PC-9 (cell line): Measurements from ENCODE around the gene PSTK. TPM values are rescaled to one million over a fixed set of nuclear protein-coding genes. Genes with fewer than 3 reads are reported as not detected.

Experiments
- BruUV-seq: library from RNA; stranded (reverse); fragments of 400-500 nt; replicated peaks from 2 replicates; lab custom pipeline; 2021; lab: Mats Ljungman, UMichigan
- CTCF ChIA-PET: fragments of 300-600 bp; sonication (Branson Sonifier 250); formaldehyde crosslinking; loops from one replicate; lab custom pipeline; 2022; ENCODE audit warnings: antibody characterized with exemption; lab: Charles Lee
- POLR2A ChIA-PET: fragments of 300-600 bp; sonication (Branson Sonifier 250); formaldehyde crosslinking; loops from one replicate; lab custom pipeline; 2022; ENCODE audit warnings: antibody characterized with exemption; ENCODE audit not compliant: unreplicated experiment; lab: Charles Lee
- DNase-seq, 2 experiments: peaks; one replicate each; pipeline versions ENCODE4 v3.0.0 to v3.0.0-alpha.2; 2015 to 2022; ENCODE audit warnings: mixed read lengths in 1 of 2
- H2AFZ ChIP-seq: fragments of 200-600 bp; sonication (generic); 2 replicates; pipeline ENCODE4 v1.8.1; 2017; ENCODE audit warnings: antibody characterized with exemption
- H3F3A ChIP-seq: fragments of 200-600 bp; sonication (generic); 2 replicates; pipeline ENCODE4 v1.8.1; 2017; ENCODE audit warnings: antibody characterized with exemption, mild to moderate bottlenecking, low read depth; ENCODE audit not compliant: insufficient read depth
- H3K27ac ChIP-seq: fragments of 200-600 bp; sonication (generic); 2 replicates; pipeline ENCODE4 v1.6.1; 2016; ENCODE audit warnings: mixed run types
- H3K27me3 ChIP-seq: fragments of 200-600 bp; sonication (generic); 2 replicates; pipeline ENCODE4 v1.6.1; 2016; ENCODE audit warnings: low read depth, mixed run types; ENCODE audit not compliant: insufficient read depth
- H3K36me3 ChIP-seq: fragments of 200-600 bp; sonication (generic); 2 replicates; pipeline ENCODE4 v1.6.1; 2016; ENCODE audit warnings: low read depth, mixed run types
- H3K4me1 ChIP-seq: fragments of 200-600 bp; sonication (generic); replicated peaks from 2 replicates; pipeline ENCODE4 v1.6.1; 2016; ENCODE audit warnings: mixed run types; ENCODE audit not compliant: insufficient read depth
- H3K4me2 ChIP-seq: fragments of 200-600 bp; sonication (generic); 2 replicates; pipeline ENCODE4 v1.6.1; 2017; ENCODE audit warnings: mixed run types
- H3K4me3 ChIP-seq: fragments of 200-600 bp; sonication (generic); 2 replicates; pipeline ENCODE4 v1.6.1; 2016; ENCODE audit warnings: mixed run types
- H3K79me2 ChIP-seq: fragments of 200-600 bp; sonication (generic); 2 replicates; pipeline ENCODE4 v1.6.1; 2017; ENCODE audit warnings: low read depth, mixed run types
- H3K9me2 ChIP-seq: fragments of 200-600 bp; sonication (generic); 2 replicates; pipeline ENCODE4 v1.8.1; 2017; ENCODE audit warnings: mild to moderate bottlenecking; ENCODE audit not compliant: insufficient read depth
- H3K9me3 ChIP-seq: fragments of 200-600 bp; sonication (generic); 2 replicates; pipeline ENCODE4 v1.8.1; 2016; ENCODE audit warnings: low read depth; ENCODE audit not compliant: insufficient read depth
- H4K20me1 ChIP-seq: fragments of 200-600 bp; sonication (generic); 2 replicates; pipeline ENCODE4 v1.8.1; 2017; ENCODE audit not compliant: insufficient read depth
- EZH2 ChIP-seq: fragments of 200-600 bp; sonication (generic); IDR thresholded peaks from 2 replicates; pipeline ENCODE4 v1.8.0; 2017; ENCODE audit warnings: antibody characterized with exemption, low read depth
- intact Hi-C: fragments of 100-400 bp; cut with micrococcal nuclease; formaldehyde crosslinking; loops from one replicate; pipeline ENCODE4 v1.10.0; 2022; ENCODE audit not compliant: unreplicated experiment
- total RNA-seq: library from RNA; stranded (reverse); gene quantifications from 2 replicates; pipeline ENCODE4 v1.2.3, GENCODE V29; 2021
- TF ChIP-seq, protein P1 (sequence below): fragments of 200-600 bp; sonication (generic); conservative IDR thresholded peaks from 2 replicates; pipeline ENCODE4 v1.6.1; 2017; ENCODE audit warnings: mixed run types, antibody characterized with exemption, mild to moderate bottlenecking, moderate library complexity

PSTK gene
- total RNA-seq, 1 experiment from 2014 or later, result 3.4 TPM

DNA sequence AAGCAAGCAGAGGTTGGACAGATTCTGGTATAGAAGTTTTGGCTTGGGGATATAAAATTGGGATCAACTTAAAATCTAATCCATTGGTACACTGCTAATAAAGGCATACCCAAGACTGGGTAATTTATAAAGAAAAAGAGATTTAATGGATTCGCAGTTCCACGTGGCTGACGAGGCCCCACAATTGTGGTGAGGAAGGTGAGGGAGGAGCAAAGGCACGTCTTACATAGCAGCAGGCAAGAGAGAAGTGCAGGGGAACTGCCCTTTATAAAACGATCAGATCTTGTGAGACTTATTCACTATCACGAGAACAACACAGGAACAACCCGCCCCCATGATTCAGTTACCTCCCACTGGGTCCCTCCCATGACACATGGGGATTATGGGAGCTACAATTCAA, 38.3 kb downstream of the PSTK start:
- H4K20me1 ChIP-seq, result no peaks in the 10 kb centered on the region
- H3K4me1 ChIP-seq, result no peaks in the 10 kb centered on the region
- no peak overlapping the region for H3K4me3 ChIP-seq
- TF ChIP-seq, protein P1, sequence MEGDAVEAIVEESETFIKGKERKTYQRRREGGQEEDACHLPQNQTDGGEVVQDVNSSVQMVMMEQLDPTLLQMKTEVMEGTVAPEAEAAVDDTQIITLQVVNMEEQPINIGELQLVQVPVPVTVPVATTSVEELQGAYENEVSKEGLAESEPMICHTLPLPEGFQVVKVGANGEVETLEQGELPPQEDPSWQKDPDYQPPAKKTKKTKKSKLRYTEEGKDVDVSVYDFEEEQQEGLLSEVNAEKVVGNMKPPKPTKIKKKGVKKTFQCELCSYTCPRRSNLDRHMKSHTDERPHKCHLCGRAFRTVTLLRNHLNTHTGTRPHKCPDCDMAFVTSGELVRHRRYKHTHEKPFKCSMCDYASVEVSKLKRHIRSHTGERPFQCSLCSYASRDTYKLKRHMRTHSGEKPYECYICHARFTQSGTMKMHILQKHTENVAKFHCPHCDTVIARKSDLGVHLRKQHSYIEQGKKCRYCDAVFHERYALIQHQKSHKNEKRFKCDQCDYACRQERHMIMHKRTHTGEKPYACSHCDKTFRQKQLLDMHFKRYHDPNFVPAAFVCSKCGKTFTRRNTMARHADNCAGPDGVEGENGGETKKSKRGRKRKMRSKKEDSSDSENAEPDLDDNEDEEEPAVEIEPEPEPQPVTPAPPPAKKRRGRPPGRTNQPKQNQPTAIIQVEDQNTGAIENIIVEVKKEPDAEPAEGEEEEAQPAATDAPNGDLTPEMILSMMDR, result no peak
- TF ChIP-seq EZH2, result no peak
- no peak for DNase-seq
- no peaks in the 10 kb centered on the region for H3K27me3 ChIP-seq
- H2AFZ ChIP-seq, result no peak overlapping the region
- no TSS peak for BruUV-seq
- intact Hi-C loops, result no loop called here
- H3K36me3 ChIP-seq, result no peaks in the 10 kb centered on the region
- no peak overlapping the region for H3K4me2 ChIP-seq
- no peaks in the 10 kb centered on the region for H3F3A ChIP-seq
- ChIA-PET POLR2A (no interaction called here), CTCF (no interaction called here)
- no peaks in the 10 kb centered on the region for H3K79me2 ChIP-seq
- no peaks in the 10 kb centered on the region for H3K9me2 ChIP-seq
- no peaks in the 10 kb centered on the region for H3K9me3 ChIP-seq
- H3K27ac ChIP-seq, result no peak overlapping the region

DNA sequence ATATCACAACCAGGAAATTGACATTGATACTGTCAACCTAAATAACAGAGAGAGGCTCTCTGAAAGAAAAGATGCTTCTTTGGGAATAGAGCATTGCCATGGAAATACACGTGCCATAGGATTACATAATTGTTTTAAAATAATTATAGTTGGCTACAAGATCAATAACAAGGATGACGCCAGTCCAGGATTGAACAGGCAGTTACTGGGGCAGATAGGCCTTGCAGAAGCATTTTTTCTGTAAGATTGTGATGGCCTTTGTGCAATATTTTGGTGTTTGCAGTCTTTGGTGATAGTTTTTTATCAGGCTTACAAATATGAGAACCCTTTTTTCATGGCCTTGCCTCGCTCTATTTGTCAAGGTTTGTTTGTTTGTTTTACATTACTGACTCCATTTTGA, 39.1 kb downstream of the PSTK start:
- no peak overlapping the region for H3K27ac ChIP-seq
- no TSS peak for BruUV-seq
- H3K4me1 ChIP-seq, result no peaks in the 10 kb centered on the region
- H3K9me2 ChIP-seq, result no peaks in the 10 kb centered on the region
- H2AFZ ChIP-seq, result no peak overlapping the region
- intact Hi-C loops, result no loop called here
- TF ChIP-seq, protein P1, result no peak
- TF ChIP-seq EZH2, result no peak
- no peaks in the 10 kb centered on the region for H3K36me3 ChIP-seq
- H3K79me2 ChIP-seq, result no peaks in the 10 kb centered on the region
- H4K20me1 ChIP-seq, result no peaks in the 10 kb centered on the region
- ChIA-PET POLR2A (no interaction called here), CTCF (no interaction called here)
- no peaks in the 10 kb centered on the region for H3F3A ChIP-seq
- no peaks in the 10 kb centered on the region for H3K9me3 ChIP-seq
- H3K4me3 ChIP-seq, result no peak overlapping the region
- H3K4me2 ChIP-seq, result no peak overlapping the region
- no peaks in the 10 kb centered on the region for H3K27me3 ChIP-seq
- DNase-seq, result no peak

DNA sequence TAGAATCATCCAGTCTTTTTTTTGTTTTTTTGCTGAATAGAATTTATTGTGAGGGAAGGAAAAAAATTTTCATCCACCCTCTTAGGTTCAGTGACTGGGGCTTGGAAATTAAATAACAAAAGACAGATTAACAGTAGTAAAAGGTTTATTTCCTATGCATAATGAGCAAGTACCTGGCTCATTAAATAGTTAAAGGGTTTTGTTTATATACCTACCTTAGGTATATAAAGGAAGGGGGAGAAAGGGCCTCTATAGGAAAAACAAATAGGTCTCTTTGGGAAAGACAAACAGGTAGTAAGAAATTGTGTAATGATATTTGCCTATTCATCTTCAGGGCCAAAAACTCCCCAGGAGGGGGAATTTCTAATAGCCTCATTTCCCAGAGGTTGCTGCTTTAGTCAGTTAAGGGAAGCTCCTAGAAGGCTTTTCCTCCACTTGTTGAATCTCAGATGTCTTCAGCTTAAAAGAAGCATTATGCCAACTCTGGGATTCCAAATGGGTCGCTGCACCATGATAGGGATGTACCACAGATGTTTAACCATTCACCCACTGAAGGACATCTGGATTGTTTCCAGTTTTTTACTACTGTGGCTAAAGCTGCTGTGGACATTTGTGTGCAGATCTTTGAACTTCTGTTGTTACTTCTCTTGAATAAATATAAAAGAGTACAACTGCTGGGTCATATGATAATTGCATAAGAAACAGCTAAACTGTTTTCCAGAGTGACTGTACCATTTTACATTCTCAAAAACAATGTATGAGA, 39.9 kb downstream of the PSTK start:
- no peak overlapping the region for H3K27ac ChIP-seq

More for the DNA sequence above, 39.9 kb downstream of the PSTK start:
- Histone ChIP-seq H3K36me3 (no peaks in the 10 kb centered on the region), H4K20me1 (no peaks in the 10 kb centered on the region), H3K4me2 (no peak overlapping the region), H3K9me3 (no peaks in the 10 kb centered on the region), H2AFZ (no peak overlapping the region), H3K79me2 (no peaks in the 10 kb centered on the region), H3K4me3 (no peak overlapping the region), H3F3A (no peaks in the 10 kb centered on the region), H3K27me3 (no peaks in the 10 kb centered on the region), H3K9me2 (no peaks in the 10 kb centered on the region), H3K4me1 (no peaks in the 10 kb centered on the region)
- CTCF ChIA-PET, result no interaction called here
- intact Hi-C loops, result no loop called here
- DNase-seq, result no peak
- TF ChIP-seq EZH2, result no peak
- TF ChIP-seq, protein P1, result no peak
- POLR2A ChIA-PET, result no interaction called here
- BruUV-seq, result no TSS peak
